Ishikawa (cell line): Measurements from ENCODE around the gene DNM2.

Experiments
- CEBPB ChIP-seq: IDR thresholded peaks from 2 replicates; pipeline ENCODE4 v1.6.1; 2012
- CREB1 ChIP-seq: IDR thresholded peaks from 2 replicates; pipeline ENCODE4 v1.6.1; 2012; ENCODE audit warnings: low read depth
- EGR1 ChIP-seq: IDR thresholded peaks from 2 replicates; pipeline ENCODE4 v1.6.1; 2012
- EP300 ChIP-seq: IDR thresholded peaks from 2 replicates; pipeline ENCODE4 v1.6.1; 2012; ENCODE audit warnings: borderline replicate concordance
- MAX ChIP-seq: IDR thresholded peaks from 2 replicates; pipeline ENCODE4 v1.6.1; 2012
- NFIC ChIP-seq: IDR thresholded peaks from 2 replicates; pipeline ENCODE4 v1.6.1; 2012
- RAD21 ChIP-seq: IDR thresholded peaks from 2 replicates; pipeline ENCODE4 v1.6.1; 2012; ENCODE audit warnings: low read depth
- REST ChIP-seq: IDR thresholded peaks from 2 replicates; pipeline ENCODE4 v1.6.1; 2012; ENCODE audit warnings: low read depth, mild to moderate bottlenecking
- TAF1 ChIP-seq: IDR thresholded peaks from 2 replicates; pipeline ENCODE4 v1.6.1; 2012; ENCODE audit warnings: low read depth, mild to moderate bottlenecking
- TEAD4 ChIP-seq: IDR thresholded peaks from 2 replicates; pipeline ENCODE4 v1.6.1; 2012
- USF1 ChIP-seq: IDR thresholded peaks from 2 replicates; pipeline ENCODE4 v1.6.1; 2012
- YY1 ChIP-seq: IDR thresholded peaks from 2 replicates; pipeline ENCODE4 v1.6.1; 2012; ENCODE audit warnings: low read depth
- ZBTB7A ChIP-seq: IDR thresholded peaks from 2 replicates; pipeline ENCODE4 v1.6.1; 2012; ENCODE audit warnings: low read depth

GRCh38 chr19:10830931-10831779 is 113.3 kb downstream of the DNM2 start:
- TF ChIP-seq YY1: no peak
- TF ChIP-seq ZBTB7A: no peak
- TF ChIP-seq REST: no peak
- TF ChIP-seq MAX: no peak
- no peak for TF ChIP-seq TEAD4
- no peak for TF ChIP-seq CREB1
- TF ChIP-seq RAD21: no peak
- TF ChIP-seq EP300: no peak
- TF ChIP-seq EGR1: no peak
- no peak for TF ChIP-seq CEBPB
- TF ChIP-seq NFIC: no peak
- no peak for TF ChIP-seq TAF1
- TF ChIP-seq USF1: no peak
